Osteocyte (in vitro differentiated cells): ENCODE results near the gene HAAO. TPM values are rescaled to one million over a fixed set of nuclear protein-coding genes. Genes with fewer than 3 reads are reported as not detected.

Experiments
- DNase-seq: peaks from one replicate; pipeline ENCODE4 v3.0.0; 2021; ENCODE audit warnings: mixed read lengths; ENCODE audit not compliant: unreplicated experiment; ENCODE audit errors: extremely low spot score
- H3K27ac Mint-ChIP-seq: one replicate; pipeline ENCODE4 v1.8.0; 2021; ENCODE audit warnings: mild to moderate bottlenecking, mixed read lengths; ENCODE audit not compliant: unreplicated experiment
- H3K27me3 Mint-ChIP-seq: one replicate; pipeline ENCODE4 v1.8.0; 2021; ENCODE audit warnings: mixed read lengths; ENCODE audit not compliant: unreplicated experiment
- H3K36me3 Mint-ChIP-seq: one replicate; pipeline ENCODE4 v1.8.0; 2021; ENCODE audit warnings: mixed read lengths; ENCODE audit not compliant: unreplicated experiment
- H3K4me1 Mint-ChIP-seq: one replicate; pipeline ENCODE4 v1.8.0; 2021; ENCODE audit warnings: mixed read lengths; ENCODE audit not compliant: unreplicated experiment
- H3K4me3 Mint-ChIP-seq: one replicate; pipeline ENCODE4 v1.8.0; 2021; ENCODE audit warnings: mild to moderate bottlenecking, moderate library complexity, mixed read lengths; ENCODE audit not compliant: unreplicated experiment
- H3K9me3 Mint-ChIP-seq: one replicate; pipeline ENCODE4 v1.8.0; 2021; ENCODE audit warnings: mixed read lengths; ENCODE audit not compliant: unreplicated experiment
- CTCF ChIP-seq: fragments of 200-600 bp; sonication (generic); IDR thresholded peaks from 2 replicates; pipeline ENCODE4 v1.5.0; 2021; ENCODE audit warnings: antibody characterized with exemption, mild to moderate bottlenecking, moderate library complexity
- total RNA-seq: library from RNA; stranded (reverse); gene quantifications from 2 replicates; pipeline ENCODE4 v1.2.1, GENCODE V29; 2021

The HAAO gene
- total RNA-seq, 1 donor from 2014 or later = 1.1 TPM

- no peak for DNase-seq
- H3K27ac Mint-ChIP-seq = no peak overlapping the region
- peak; percentile 50 for TF ChIP-seq CTCF
- H3K4me3 Mint-ChIP-seq = no peak overlapping the region
- no peaks in the 10 kb centered on the region for H3K36me3 Mint-ChIP-seq
- H3K27me3 Mint-ChIP-seq = no peaks in the 10 kb centered on the region
- no peaks in the 10 kb centered on the region for H3K9me3 Mint-ChIP-seq
- H3K4me1 Mint-ChIP-seq = peaks cover 22% of the 10 kb centered on the region
Measured at GRCh38 chr2:42812899-42813479, 20.6 kb upstream of the HAAO start.

- Mint-ChIP-seq H3K27me3 (no peaks in the 10 kb centered on the region), H3K4me3 (peak overlapping the region; percentile 80), H3K4me1 (peaks cover 22% of the 10 kb centered on the region), H3K27ac (peak overlapping the region; percentile 96), H3K36me3 (no peaks in the 10 kb centered on the region), H3K9me3 (no peaks in the 10 kb centered on the region)
- peak; percentile 83 for DNase-seq
- no peak for TF ChIP-seq CTCF
Measured at GRCh38 chr2:42810971-42811811, 18.8 kb upstream of the HAAO start.

GRCh38 chr2:42810121-42810970, 18.0 kb upstream of the HAAO start:
- H3K4me1 Mint-ChIP-seq = peaks cover 22% of the 10 kb centered on the region
- no peaks in the 10 kb centered on the region for H3K36me3 Mint-ChIP-seq
- no peaks in the 10 kb centered on the region for H3K27me3 Mint-ChIP-seq
- peak overlapping the region; percentile 96 for H3K27ac Mint-ChIP-seq
- no peaks in the 10 kb centered on the region for H3K9me3 Mint-ChIP-seq
- DNase-seq = peak; percentile 98
- peak overlapping the region; percentile 80 for H3K4me3 Mint-ChIP-seq
- peak; percentile 20 for TF ChIP-seq CTCF

- peak overlapping the region; percentile 71 for H3K4me3 Mint-ChIP-seq
- no peaks in the 10 kb centered on the region for H3K36me3 Mint-ChIP-seq
- H3K4me1 Mint-ChIP-seq = peaks cover 17% of the 10 kb centered on the region
- no peaks in the 10 kb centered on the region for H3K9me3 Mint-ChIP-seq
- peak overlapping the region; percentile 84 for H3K27ac Mint-ChIP-seq
- TF ChIP-seq CTCF = peak; percentile 36
- DNase-seq = peak; percentile 94
- H3K27me3 Mint-ChIP-seq = no peaks in the 10 kb centered on the region
Measured at GRCh38 chr2:42809819-42810120, 17.4 kb upstream of the HAAO start.
